Measurements from ENCODE around the gene ASB2. TPM values are rescaled to one million over a fixed set of nuclear protein-coding genes. Genes with fewer than 3 reads are reported as not detected.

ASB2 gene
- total RNA-seq, 4 donors from 2014 or later, result 0.60 to 2.1 (median 1.8) TPM; not detected in 1

DNA sequence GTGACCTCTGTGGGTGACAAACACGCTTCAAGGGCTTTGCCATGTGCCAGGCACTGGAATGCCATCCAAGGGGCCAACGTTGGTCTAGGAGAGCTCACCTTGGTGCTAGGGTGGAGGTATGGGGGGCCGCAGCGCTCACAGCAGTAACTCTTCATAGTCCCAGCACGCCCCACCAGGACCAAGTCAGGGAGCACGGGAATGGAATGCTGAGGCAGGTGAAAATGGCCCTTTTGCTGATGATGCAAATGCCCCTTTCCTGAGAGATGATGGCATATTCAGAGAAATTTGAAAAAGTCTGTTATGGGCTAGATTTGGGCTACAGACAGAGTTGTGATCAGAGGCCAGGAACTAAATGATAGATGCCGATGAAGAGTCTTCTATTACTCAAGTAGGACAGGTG, 59.2 kb downstream of the ASB2 start:
- DNase-seq (ENCODE audit: low spot score in 2 of 2), result no peak
- peaks cover 0 to 29% (median 2%) of the 10 kb centered on the region in 4 donors for H3K9me3 ChIP-seq

DNA sequence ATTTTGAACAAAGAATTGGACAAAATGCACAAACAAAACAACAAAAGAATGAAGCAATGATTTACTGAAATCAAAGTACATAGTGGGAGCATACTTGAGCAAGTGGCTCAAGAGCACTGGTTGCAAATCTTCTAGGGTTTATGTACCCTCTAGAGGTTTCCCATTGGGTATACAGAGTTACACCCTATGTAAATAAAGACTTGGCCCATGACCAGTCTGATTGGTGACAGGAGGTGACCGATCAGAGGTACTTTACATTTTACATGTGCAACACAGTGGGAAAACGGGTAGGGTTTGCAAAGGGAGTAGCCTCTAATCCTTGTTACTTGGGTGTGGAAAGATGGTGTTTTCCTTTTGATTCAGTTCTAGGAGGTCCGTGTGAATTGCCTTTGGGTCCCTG, 59.9 kb downstream of the ASB2 start:
- H3K27ac ChIP-seq, result no peak overlapping the region
- no peak for TF ChIP-seq POLR2A (IDR thresholded peaks at IDR 0.05)
- TF ChIP-seq, protein P1, sequence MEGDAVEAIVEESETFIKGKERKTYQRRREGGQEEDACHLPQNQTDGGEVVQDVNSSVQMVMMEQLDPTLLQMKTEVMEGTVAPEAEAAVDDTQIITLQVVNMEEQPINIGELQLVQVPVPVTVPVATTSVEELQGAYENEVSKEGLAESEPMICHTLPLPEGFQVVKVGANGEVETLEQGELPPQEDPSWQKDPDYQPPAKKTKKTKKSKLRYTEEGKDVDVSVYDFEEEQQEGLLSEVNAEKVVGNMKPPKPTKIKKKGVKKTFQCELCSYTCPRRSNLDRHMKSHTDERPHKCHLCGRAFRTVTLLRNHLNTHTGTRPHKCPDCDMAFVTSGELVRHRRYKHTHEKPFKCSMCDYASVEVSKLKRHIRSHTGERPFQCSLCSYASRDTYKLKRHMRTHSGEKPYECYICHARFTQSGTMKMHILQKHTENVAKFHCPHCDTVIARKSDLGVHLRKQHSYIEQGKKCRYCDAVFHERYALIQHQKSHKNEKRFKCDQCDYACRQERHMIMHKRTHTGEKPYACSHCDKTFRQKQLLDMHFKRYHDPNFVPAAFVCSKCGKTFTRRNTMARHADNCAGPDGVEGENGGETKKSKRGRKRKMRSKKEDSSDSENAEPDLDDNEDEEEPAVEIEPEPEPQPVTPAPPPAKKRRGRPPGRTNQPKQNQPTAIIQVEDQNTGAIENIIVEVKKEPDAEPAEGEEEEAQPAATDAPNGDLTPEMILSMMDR (IDR thresholded peaks at IDR 0.05), result no peak
- TF ChIP-seq EP300 (IDR thresholded peaks at IDR 0.05), result no peak

More for the DNA sequence above, 59.2 kb downstream of the ASB2 start:
- Histone ChIP-seq H3K4me1 (no peaks in the 10 kb centered on the region), H3K4me3 (no peak overlapping the region), H3K36me3 (no peaks in the 10 kb centered on the region), H3K27ac (no peak overlapping the region), H3K27me3 (no peaks in the 10 kb centered on the region)
- WGBS, 2 donors, result 88 to 90% methylated on average over 7 of the region's 7 CpGs
- TF ChIP-seq EP300 (IDR thresholded peaks at IDR 0.05) (no peak), POLR2A (IDR thresholded peaks at IDR 0.05) (no peak)
- TF ChIP-seq, protein P1 (IDR thresholded peaks at IDR 0.05), result no peak

GRCh38 chr14:93915800-93916199, 60.6 kb downstream of the ASB2 start:
- Histone ChIP-seq H3K4me3 (no peak overlapping the region), H3K27me3 (no peaks in the 10 kb centered on the region), H3K4me1 (no peaks in the 10 kb centered on the region), H3K36me3 (no peaks in the 10 kb centered on the region), H3K27ac (no peak overlapping the region), H3K9me3 (peaks cover 0 to 29% (median 2%) of the 10 kb centered on the region in 4 donors)
- TF ChIP-seq EP300 (IDR thresholded peaks at IDR 0.05), result no peak
- TF ChIP-seq POLR2A (IDR thresholded peaks at IDR 0.05), result no peak
- TF ChIP-seq, protein P1 (IDR thresholded peaks at IDR 0.05), result no peak
- DNase-seq (ENCODE audit: low spot score in 2 of 2), result no peak
- WGBS, 2 donors, result 19 to 23% methylated on average over 2 of the region's 2 CpGs

More for the DNA sequence above, 59.9 kb downstream of the ASB2 start:
- Histone ChIP-seq H3K36me3 (no peaks in the 10 kb centered on the region), H3K27me3 (no peaks in the 10 kb centered on the region), H3K4me3 (no peak overlapping the region), H3K4me1 (no peaks in the 10 kb centered on the region), H3K9me3 (peaks cover 0 to 29% (median 2%) of the 10 kb centered on the region in 4 donors)
- DNase-seq (ENCODE audit: low spot score in 2 of 2), result no peak
- WGBS, 2 donors, result 53 to 66% methylated on average over 3 of the region's 3 CpGs

DNA sequence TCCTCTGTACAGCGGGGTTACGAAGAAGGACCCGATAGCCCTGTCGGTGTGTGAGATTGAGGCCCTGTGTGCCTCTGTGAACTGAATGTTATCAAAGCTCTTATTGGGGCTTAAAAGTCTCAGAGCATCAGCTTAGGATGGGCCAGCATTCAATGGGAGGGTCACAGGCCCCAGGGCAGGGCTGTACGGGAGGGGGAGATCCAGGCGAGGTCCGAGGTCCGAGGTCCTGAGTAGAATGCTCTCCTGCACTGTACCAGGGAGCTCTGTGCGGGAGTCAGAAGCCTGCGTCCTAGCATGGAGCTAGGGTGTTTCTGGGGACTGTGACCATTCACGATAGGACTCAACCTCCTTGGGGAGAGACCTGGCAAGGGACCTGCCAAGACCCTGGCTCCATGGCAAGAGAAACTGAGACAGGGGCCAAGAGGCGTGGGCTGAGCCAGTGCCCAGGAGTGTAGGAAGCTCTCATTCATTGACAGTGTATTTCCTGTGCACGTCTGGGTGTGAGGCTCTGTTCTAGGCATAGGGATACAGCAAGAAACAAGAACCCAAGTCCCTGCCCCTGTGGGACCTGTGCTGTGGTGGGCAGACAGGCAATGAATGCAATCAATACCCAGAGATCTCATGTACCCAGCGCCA, 61.2 kb downstream of the ASB2 start:
- no peak overlapping the region for H3K27ac ChIP-seq
- no peaks in the 10 kb centered on the region for H3K4me1 ChIP-seq
- no peaks in the 10 kb centered on the region for H3K27me3 ChIP-seq
- 80 to 84% methylated on average over 12 to 14 of the region's 14 CpGs for WGBS, 2 donors
- H3K36me3 ChIP-seq, result no peaks in the 10 kb centered on the region
- DNase-seq (ENCODE audit: low spot score in 2 of 2), result no peak
- no peak overlapping the region for H3K4me3 ChIP-seq
- H3K9me3 ChIP-seq, result peaks cover 0 to 29% (median 2%) of the 10 kb centered on the region in 4 donors
- TF ChIP-seq, protein P1 (IDR thresholded peaks at IDR 0.05), result no peak
- TF ChIP-seq POLR2A (IDR thresholded peaks at IDR 0.05) (no peak), EP300 (IDR thresholded peaks at IDR 0.05) (no peak)

- Histone ChIP-seq H3K36me3 (no peaks in the 10 kb centered on the region), H3K9me3 (peaks cover 0 to 23% (median 0%) of the 10 kb centered on the region in 4 donors), H3K4me1 (no peaks in the 10 kb centered on the region), H3K27ac (no peak overlapping the region), H3K27me3 (no peaks in the 10 kb centered on the region), H3K4me3 (no peak overlapping the region)
- no peak for DNase-seq (ENCODE audit: low spot score in 2 of 2)
- WGBS, 2 donors, result 93 to 96% methylated on average over 4 of the region's 4 CpGs
- TF ChIP-seq, protein P1 (IDR thresholded peaks at IDR 0.05), result no peak
- no peak for TF ChIP-seq POLR2A (IDR thresholded peaks at IDR 0.05)
- no peak for TF ChIP-seq EP300 (IDR thresholded peaks at IDR 0.05)
Observed at GRCh38 chr14:93914278-93914677, 62.1 kb downstream of the ASB2 start.
